ENCODE data around the gene FKBP10. TPM values are rescaled to one million over a fixed set of nuclear protein-coding genes. Genes with fewer than 3 reads are reported as not detected.

Gene FKBP10
- total and polyA plus RNA-seq, 4 donors: 0.71 to 17.6 (median 5.6) TPM

GRCh38 chr17:41806685-41807445 lies 5.9 kb upstream of the FKBP10 start:
- Histone ChIP-seq H3K36me3 (ENCODE audit: control insufficient read depth in 4 of 4, insufficient read depth in 3 of 4, low read depth in 1 of 4, low read length in 3 of 4) (no peaks in the 10 kb centered on the region), H3K27me3 (ENCODE audit: control insufficient read depth in 4 of 4, insufficient read depth in 4 of 4, low read length in 3 of 4) (no peaks in the 10 kb centered on the region), H3K9ac (ENCODE audit: low read depth in 1 of 2, low read length in 2 of 2) (no peak overlapping the region), H3K9me3 (ENCODE audit: control insufficient read depth in 4 of 4, low read length in 3 of 4) (no peaks in the 10 kb centered on the region), H3K27ac (ENCODE audit: low read depth in 1 of 2, low read length in 2 of 2) (no peak overlapping the region), H3K4me1 (ENCODE audit: control insufficient read depth in 4 of 4, insufficient read depth in 4 of 4, low read length in 3 of 4) (peaks cover under 1 to 15% (median 5%) of the 10 kb centered on the region in 4 donors), H3K4me3 (ENCODE audit: low read depth in 1 of 3, low read length in 3 of 3) (no peak overlapping the region)
- DNase-seq (ENCODE audit: low spot score): no peak
- 87% methylated on average over 8 of the region's 8 CpGs for WGBS
- TF ChIP-seq GABPA (IDR thresholded peaks at IDR 0.05 in 1 of 2, conservative IDR thresholded peaks at IDR 0.05 in 1 of 2) (no peak), HNF4G (IDR thresholded peaks at IDR 0.05) (no peak), REST (IDR thresholded peaks at IDR 0.05) (no peak), ATF3 (IDR thresholded peaks at IDR 0.05) (no peak), FOXA2 (IDR thresholded peaks at IDR 0.05) (no peak), HNF4A (conservative IDR thresholded peaks at IDR 0.05) (no peak), ZBTB33 (IDR thresholded peaks at IDR 0.05) (no peak), JUND (IDR thresholded peaks at IDR 0.05) (no peak), RAD21 (IDR thresholded peaks at IDR 0.05) (no peak), FOXA1 (IDR thresholded peaks at IDR 0.05) (no peak)

- Histone ChIP-seq H3K27ac (ENCODE audit: low read depth in 1 of 2, low read length in 2 of 2) (peak overlapping the region in 1 of 2 donors; percentile 15), H3K4me1 (ENCODE audit: control insufficient read depth in 4 of 4, insufficient read depth in 4 of 4, low read length in 3 of 4) (peaks cover 5 to 20% (median 10%) of the 10 kb centered on the region in 4 donors), H3K4me3 (ENCODE audit: low read depth in 1 of 3, low read length in 3 of 3) (peak overlapping the region; percentile 34 to 78 (median 54)), H3K9me3 (ENCODE audit: control insufficient read depth in 4 of 4, low read length in 3 of 4) (no peaks in the 10 kb centered on the region), H3K27me3 (ENCODE audit: control insufficient read depth in 4 of 4, insufficient read depth in 4 of 4, low read length in 3 of 4) (no peaks in the 10 kb centered on the region), H3K9ac (ENCODE audit: low read depth in 1 of 2, low read length in 2 of 2) (no peak overlapping the region), H3K36me3 (ENCODE audit: control insufficient read depth in 4 of 4, insufficient read depth in 3 of 4, low read depth in 1 of 4, low read length in 3 of 4) (no peaks in the 10 kb centered on the region)
- WGBS: 41% methylated on average over 58 of the region's 58 CpGs
- DNase-seq (ENCODE audit: low spot score): no peak
- TF ChIP-seq FOXA1 (IDR thresholded peaks at IDR 0.05) (no peak), GABPA (IDR thresholded peaks at IDR 0.05 in 1 of 2, conservative IDR thresholded peaks at IDR 0.05 in 1 of 2) (no peak), ATF3 (IDR thresholded peaks at IDR 0.05) (no peak), MAX (IDR thresholded peaks at IDR 0.05) (no peak), RXRA (IDR thresholded peaks at IDR 0.05) (no peak), TAF1 (conservative IDR thresholded peaks at IDR 0.05) (no peak), RAD21 (IDR thresholded peaks at IDR 0.05) (no peak), REST (IDR thresholded peaks at IDR 0.05) (no peak), FOXA2 (IDR thresholded peaks at IDR 0.05) (no peak), HNF4G (IDR thresholded peaks at IDR 0.05) (no peak), EGR1 (IDR thresholded peaks at IDR 0.05; ENCODE audit: low read depth in 2 of 2) (no peak), HNF4A (conservative IDR thresholded peaks at IDR 0.05) (no peak), SP1 (IDR thresholded peaks at IDR 0.05) (no peak), JUND (IDR thresholded peaks at IDR 0.05) (no peak), NR2F2 (IDR thresholded peaks at IDR 0.05) (no peak), ZBTB33 (IDR thresholded peaks at IDR 0.05) (no peak)
Observed at GRCh38 chr17:41810659-41811548, 1.9 kb upstream of the FKBP10 start.
